GM21717 (cell line): ENCODE measurements around the gene NOX5.

Experiments
- ATAC-seq: cut with Tn5 transposase; IDR thresholded peaks from one replicate; pipeline ENCODE4 v1.9.1; 2021; ENCODE audit warnings: mild to moderate bottlenecking, moderate library complexity; ENCODE audit not compliant: unreplicated experiment

Gene NOX5

GRCh38 chr15:69080295-69081248 is 66.1 kb downstream of the NOX5 start:
- ATAC-seq, result no peak

- ATAC-seq, result no peak
Observed at GRCh38 chr15:69081310-69082004, 67.0 kb downstream of the NOX5 start.

DNA sequence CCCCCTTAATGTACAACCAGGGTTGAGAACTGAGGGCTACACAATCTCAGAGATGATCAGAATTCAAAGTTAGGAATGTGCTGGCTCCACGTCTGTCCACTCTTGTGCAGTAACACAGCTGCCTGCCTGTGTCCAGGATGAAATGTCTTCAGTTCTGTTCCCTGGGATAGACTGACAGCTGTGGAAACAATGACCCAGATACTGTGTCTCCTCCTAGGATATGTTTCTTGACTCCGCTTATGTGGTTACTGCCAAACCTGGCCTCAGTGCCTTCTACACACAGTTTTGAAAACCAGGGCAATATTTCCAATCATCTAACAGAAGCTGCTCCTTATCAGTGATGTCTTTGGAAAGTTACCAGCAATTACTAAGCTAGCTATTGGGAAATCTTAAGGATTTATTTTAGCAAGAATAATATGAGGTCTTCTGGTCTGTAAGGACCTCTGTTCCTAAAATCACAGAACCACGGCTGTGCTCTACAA is 67.6 kb downstream of the NOX5 start:
- no peak for ATAC-seq

- ATAC-seq, result no peak
Observed at GRCh38 chr15:69082554-69082953, 68.1 kb downstream of the NOX5 start.

DNA sequence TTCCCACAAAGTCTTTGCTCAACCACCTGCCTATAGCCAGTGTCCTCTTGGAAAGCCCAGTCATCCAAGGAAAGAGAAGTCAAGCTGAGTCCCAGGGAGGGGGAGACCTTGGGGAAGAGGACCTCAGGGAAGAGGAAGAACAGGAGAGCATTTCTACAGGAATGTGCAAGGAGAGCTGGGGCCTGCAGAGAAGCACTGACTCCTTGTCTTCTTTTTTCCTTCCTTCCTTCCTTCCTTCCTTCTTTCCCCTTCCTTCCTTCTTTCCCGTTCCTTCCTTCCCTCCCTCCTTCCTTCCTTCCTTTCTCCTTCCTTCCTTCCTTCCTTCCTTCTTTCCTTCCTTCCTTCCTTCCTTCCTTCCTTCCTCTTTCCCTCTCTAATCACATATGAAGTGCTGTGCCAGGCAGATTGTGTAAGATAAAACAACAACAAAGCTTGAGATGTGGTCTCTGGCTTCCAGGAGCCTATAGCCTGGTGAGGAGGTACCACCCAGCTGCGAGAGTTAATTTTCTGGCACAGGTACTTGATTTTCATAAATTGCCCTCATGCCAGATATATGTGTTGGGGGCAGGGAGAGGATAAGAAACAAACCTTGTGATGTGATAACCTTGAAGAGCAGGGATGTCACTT is 70.0 kb downstream of the NOX5 start:
- ATAC-seq, result no peak

DNA sequence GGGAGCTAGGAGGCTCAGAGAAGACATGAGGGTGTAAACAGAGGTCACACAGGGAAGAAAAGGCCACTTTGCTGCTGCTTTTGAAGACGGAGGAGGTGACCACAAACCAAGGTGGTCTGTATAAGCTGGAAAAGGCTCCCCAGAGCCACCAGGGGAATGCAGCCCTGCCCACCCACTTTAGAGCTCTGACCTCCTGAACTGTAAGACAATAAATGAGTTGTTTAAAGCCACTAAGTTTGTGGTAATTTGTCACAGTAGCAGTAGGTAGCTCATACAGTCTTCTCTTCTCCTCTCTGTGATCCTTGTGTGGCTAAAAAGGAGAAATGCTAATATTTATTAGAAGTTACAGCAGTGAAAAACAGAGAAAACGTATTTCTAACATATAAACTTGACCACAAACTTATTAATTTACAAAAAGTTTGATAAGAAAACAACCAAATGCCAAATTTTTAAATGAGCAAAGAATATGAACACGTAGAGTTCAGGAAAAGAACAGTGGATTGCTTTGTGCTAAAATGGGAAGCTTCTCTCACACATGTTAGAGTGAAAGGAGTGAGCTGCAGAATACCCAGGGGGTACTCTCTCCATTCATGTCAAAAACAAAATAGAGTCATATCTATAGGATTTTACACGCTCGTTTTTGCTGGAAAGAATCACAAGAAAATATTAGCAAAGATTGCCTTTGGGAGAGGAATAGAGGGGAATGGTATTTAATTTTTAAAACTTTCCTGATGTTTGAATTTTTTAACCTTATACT is 71.0 kb downstream of the NOX5 start:
- no peak for ATAC-seq

DNA sequence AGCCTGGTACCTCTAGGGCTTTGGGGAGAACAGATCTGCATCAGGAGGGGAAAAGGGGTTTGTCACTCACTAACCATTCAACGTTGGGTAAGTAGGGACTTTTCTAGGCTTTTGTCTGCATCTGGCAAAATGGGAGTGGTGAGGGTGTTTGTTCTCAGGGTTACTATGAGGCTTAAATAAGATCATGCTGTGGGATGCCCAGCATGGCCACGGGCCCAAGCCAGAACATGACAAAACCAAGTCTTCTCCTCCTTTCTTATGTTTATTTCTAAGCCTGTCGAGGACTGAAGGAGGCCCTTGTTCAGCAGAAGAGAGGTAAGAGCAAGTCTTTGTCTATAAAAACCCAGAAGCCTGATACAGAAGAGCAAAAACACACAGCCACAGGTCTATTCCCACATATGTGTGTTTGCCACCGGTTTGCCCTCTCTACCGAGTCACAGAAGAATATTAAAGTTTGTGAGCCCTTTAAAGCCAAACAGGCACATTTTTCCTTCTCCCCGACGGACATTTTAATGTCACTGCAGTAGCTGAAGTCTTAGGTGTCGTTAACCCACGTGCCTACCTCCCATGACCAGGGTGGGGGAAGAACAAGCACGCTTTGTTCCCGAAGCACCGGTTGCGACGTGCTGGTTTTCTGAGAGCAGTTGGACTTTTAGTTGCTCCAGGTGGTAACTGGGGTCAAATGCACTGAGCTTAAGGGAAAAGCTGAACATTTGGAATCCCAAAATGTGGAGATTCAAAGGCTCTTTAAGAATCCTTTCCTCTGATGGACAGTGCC is 72.1 kb downstream of the NOX5 start:
- no peak for ATAC-seq

DNA sequence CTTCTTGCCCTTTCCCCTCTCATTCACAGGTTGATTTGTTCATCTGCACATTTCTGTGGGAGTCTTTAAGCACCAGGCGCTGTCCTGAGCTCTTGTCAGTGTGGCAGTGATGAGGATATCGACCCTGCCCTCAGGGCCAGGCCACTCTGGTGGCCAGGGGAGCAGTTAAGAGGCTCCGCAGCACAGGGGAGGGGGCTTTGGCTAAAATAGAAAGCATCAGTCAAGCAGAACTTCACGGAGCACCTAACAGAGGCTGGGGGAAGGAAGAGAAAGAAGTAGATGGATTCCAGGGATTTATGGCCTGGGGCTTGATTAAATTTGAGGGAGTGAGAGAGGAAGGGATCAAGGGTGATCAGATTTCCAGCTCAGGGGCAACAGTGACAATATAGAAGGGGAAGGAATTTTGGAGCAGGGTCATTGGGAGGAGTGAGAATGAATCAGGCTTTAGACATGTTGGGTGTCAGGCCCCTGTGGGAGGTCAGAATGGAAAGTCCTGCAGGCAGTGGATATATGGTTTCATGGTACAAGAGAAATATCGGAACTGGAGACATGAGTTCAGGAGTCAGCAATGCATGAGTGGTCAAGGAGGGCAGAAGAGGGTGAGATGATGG is 73.0 kb downstream of the NOX5 start:
- no peak for ATAC-seq

- ATAC-seq, result no peak
Observed at GRCh38 chr15:69088300-69088965, 73.9 kb downstream of the NOX5 start.

DNA sequence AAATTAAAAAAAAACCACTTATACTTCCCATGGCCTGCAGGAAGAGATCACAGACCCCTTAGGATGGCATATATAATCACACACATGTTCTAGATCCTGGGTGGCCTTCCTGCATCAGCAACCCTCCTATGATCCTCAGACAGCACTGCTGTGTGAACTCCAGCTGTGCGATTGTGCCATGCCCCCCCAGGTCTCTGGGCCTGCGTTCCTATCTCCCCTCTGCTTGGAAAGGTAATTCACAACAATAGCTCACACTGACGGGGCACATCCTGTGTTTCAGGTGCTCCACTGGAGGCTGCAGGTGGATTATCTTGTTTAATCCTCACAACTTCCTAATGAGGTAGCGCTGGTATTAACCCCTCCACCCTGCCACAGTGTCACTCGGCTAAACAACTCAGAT is 74.8 kb downstream of the NOX5 start:
- ATAC-seq, result no peak

GRCh38 chr15:69090197-69090948 is 75.9 kb downstream of the NOX5 start:
- no peak for ATAC-seq

GRCh38 chr15:69091654-69092053 is 77.2 kb downstream of the NOX5 start:
- ATAC-seq, result no peak

DNA sequence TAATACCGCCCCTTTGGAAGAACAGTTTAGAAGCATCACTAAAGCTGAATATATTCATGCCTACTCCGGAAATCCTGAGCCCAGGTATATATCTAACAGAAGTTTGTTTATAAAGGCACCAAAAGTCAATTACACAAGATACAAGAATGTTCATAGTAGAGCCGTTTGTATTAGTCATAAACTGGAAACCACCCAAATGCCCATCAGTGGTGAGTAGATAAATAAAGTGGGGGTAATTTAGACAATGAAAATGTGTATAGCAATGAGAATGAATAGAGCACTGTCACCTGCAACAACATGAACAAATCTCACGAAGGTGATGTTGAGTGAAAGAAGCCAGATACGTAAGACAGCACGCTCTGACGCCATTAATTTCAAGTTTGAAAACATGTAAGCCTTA is 77.7 kb downstream of the NOX5 start:
- ATAC-seq, result no peak

DNA sequence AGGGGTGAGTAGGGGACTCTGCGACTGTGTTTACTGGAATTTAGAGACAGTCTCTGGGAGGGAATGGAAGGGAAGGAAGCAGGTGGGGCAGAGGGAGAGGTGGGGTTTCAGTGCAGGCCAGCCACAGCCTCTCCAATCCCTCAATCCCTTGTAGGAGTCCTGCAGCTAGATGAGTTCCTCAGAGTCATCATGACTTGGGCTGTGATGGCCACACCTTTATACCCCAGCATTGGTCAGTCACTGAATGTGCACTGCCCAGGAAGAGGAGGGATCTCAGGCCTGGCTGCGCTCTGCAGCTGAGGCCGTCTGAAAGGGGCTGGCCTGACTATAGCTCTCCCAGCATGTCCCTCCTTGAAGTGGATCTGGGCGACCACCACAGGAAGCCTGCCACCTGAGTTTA is 78.6 kb downstream of the NOX5 start:
- ATAC-seq, result no peak

DNA sequence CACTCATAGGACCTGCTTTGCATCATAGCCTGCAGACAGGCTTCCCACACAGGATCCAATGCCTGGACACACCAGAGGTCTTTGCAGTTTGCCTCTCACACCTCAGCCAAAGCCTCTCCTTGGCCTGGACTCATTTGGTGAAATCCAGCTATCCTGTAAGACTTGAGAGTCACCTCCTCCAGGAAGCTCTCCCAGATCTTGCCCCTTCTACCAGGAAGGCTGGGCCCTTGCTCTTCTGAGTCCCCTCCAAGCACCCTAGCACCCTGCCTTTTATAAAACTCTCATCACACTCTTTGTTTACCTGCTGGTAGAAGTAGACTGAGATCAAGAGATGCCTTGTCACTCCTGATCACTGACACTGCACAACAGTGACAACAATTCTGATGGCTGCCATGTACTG is 79.1 kb downstream of the NOX5 start:
- no peak for ATAC-seq

DNA sequence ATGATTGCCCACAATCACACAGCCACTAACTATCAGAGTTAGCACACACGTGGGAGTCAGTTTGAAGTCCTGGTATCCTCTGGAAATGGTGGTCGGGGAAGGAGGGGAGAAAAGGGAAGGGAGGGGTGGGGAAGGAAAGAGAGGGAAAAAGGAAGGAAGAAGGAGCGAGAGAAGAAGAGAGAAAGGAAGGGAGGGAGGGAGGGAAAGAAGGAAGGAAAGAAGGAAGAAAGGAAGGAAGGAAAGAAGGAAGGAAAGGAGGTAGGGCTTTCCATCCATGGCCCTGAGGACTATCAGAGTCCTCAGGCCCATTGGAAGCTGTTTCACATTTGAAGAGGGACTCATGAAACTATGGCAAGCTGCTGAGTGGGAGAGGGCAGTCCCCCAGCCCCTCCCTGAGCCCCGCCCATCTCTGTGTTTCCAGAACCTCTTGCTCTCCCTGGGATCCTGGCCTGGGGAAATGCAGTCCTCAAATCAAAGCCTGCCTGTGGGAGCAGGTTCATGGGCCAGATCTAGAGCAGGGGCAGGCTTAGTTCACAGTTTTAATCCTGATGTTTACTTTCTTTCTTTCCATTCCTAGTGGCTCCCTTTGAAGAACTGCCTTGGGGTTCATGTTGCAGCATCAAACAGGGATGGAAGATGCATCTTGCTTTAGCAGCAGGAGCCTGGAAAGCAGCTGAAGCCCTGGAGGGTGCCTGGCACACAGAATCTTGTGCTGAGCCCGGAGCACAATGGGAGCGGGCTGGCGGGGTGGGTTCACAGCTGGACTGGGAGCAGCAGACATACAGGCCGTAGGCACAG is 79.8 kb downstream of the NOX5 start:
- no peak for ATAC-seq

DNA sequence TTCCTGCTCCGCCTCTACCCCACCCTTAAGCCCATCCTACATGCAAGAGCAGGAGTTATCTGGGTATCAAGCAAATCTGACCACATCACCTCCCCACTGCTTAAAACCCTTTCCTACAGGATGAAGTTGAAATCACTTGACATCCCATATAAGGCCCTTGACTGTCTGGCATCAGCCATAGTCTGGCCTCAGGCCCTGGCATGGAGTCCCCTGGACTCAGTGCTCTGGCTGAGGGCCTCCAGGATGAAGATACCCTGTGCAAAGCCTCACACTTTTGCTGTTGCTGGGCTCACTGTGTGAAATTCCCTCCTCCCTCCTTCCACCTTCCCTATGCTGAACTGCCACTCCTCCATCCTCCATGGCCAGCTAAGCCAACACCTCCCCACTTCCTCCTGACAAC is 80.8 kb downstream of the NOX5 start:
- no peak for ATAC-seq

GRCh38 chr15:69096196-69096595 is 81.7 kb downstream of the NOX5 start:
- ATAC-seq, result no peak
